Hindlimb muscle (tissue), 1 donor: Measurements from ENCODE around the gene FCHSD2. TPM values are rescaled to one million over a fixed set of nuclear protein-coding genes. Genes with fewer than 3 reads are reported as not detected.

Experiments used
- DNase-seq: peaks from one replicate; pipeline ENCODE4 v3.0.0-alpha.2; 2013
- polyA plus RNA-seq: library from polyadenylated mRNA; unstranded; fragments of 120-200 nt; gene quantifications from one replicate; pipeline ENCODE4 v1.2.1, GENCODE V29; 2013; ENCODE audit not compliant: insufficient read length

FCHSD2 gene
- polyA plus RNA-seq, 1 donor, result 27.4 TPM

DNA sequence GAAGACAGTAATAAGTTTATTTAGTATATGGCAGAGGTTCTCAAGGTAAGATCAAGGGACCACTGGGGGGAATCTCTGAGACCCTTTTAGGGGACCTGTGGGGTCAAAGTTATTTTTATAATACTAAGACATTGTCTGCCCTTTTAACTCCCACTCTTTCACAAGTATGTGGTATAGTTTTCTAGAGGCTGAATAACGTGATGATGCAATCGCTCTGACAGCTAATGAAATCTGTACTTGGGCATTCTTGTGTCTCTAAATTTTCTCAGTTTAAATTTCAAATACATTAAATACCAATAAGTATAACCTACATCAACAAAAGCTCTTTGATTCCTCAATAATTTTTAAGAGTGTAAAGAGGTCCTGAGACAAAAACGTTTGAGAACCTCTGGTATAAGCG lies 180.0 kb downstream of the FCHSD2 start:
- no peak for DNase-seq

DNA sequence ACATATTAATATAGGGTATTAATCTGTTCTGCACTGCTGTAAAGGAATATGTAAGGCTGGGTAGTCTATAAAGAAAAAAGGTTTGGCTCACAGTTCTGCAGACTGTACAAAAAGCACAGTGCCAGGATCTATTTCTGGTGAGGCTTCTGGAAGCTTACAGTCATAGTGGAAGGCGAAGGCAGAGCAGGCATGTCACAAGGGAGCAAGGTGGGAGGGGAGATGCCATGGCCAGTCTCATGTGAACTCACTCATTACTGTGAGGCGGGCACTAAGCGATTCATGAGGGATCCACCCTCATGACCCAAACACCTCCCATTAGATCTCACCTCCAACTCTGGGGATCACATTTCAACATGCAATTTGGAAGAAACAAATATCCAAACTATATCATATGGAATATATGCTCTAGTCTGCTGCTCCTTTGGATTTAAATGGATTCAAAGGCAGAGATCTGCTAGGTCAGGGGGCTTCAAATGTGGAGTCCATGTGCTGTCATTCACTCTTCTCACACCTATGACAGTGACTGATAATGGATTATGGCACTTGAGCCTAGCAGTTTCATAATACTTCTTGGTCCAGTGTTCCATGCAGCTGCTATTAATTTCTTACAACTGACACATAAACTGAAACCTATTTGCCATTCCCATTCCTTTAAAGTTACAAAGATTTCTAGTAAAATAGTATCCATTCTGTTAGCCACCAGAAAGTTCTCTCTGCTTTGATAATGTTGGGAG lies 182.0 kb downstream of the FCHSD2 start:
- DNase-seq, result no peak

GRCh38 chr11:72958791-72959190 lies 183.3 kb downstream of the FCHSD2 start:
- DNase-seq, result no peak

- no peak for DNase-seq
Observed at GRCh38 chr11:72955466-72955865, 186.7 kb downstream of the FCHSD2 start.

GRCh38 chr11:72954860-72955259 lies 187.3 kb downstream of the FCHSD2 start:
- DNase-seq, result no peak

GRCh38 chr11:72953637-72954036 lies 188.5 kb downstream of the FCHSD2 start:
- DNase-seq, result no peak

- DNase-seq, result no peak
Observed at GRCh38 chr11:72951888-72952287, 190.2 kb downstream of the FCHSD2 start.

GRCh38 chr11:72951193-72951592 lies 190.9 kb downstream of the FCHSD2 start:
- no peak for DNase-seq

DNA sequence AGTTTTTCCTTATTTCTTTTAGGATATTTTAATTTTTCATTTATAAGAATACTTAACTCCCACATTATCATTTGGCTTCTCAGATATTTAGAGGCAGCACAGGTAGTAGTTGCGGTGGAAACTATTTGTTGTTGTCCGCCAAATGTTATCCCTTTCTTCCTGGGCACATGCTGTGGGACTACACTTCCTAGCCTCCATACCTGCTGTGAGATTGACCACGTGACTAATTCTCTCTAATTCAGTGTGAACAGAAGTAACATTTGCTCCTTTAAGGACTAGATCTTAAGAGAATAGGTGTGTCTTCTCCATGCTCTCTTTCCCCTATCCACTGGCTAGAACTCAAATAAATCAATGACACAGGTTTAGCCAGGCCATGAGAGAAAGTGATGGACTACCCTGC lies 191.4 kb downstream of the FCHSD2 start:
- no peak for DNase-seq

DNA sequence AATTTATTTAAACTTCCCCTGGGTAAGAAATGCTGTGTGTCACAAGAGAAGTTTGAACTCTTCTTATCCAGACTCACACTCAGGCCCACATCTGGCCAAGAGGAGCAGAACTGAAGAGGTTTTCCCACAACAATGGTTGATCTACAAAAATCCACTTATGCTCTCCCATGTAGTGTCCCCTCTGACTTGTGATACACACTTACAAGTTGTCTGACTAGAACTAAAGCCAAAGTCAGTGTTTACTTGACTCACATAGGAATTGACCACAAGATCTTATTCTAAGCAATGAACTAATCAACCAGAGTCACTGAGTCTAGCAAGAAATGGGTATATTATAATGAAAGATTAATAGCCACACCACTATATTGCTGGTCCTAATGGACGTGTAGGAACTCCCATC lies 194.9 kb downstream of the FCHSD2 start:
- no peak for DNase-seq

GRCh38 chr11:72943664-72944063 lies 198.5 kb downstream of the FCHSD2 start:
- no peak for DNase-seq

DNA sequence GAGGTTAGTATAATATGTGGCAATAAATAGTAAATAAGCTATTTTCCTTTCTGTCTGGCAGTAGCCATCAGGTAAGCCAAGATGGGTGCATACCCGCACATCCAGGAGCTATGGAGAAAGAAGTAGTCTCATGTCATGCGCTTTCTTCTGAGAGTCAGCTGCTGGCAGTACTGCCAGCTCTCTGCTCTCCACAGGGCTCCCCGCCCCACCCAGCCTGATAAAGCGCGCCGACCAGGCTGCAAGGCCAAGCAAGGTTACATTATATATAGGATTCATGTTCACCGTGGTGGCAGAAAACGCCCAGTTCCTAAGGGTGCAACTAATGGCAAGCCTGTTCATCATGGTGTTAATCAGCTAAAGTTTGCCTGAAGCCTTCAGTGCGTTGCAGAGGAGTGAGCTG lies 201.7 kb downstream of the FCHSD2 start:
- no peak for DNase-seq

DNA sequence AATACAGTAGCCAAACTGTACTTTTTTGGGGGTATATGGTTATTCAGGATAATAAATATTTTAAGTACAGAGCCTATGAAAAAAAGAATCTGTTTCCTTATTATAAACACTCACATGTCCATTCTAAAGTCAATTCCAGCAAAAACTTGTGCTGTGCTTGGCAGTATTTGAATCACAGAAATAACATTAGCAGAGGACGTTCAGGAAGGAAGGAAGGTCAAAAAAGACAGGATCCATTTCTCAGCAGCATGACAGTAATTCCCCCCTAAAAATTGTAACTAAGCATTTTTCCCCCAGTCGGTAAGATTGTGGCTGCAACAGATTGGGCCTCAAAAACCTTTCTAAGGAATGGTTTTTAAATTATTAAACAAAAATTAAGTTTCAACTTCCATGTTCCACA lies 203.1 kb downstream of the FCHSD2 start:
- DNase-seq, result peak; percentile 13

DNA sequence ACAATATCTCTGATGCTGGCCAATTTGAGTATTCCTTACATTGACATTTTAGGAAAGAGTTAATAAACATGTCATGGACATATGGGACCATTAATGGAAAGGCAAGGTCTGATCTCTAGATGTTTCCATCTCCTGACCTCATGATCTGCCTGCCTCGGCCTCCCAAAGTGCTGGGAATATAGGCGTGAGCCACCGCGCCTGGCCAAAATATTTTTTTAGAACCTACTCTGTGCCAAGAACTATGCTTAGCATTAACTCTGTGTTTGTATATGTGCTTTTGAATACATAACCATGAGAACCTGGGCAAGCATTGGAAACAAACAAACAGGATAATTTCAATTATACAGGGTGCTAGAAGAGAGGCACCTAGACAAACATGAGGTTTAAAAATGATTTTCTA lies 204.7 kb downstream of the FCHSD2 start:
- DNase-seq, result no peak

GRCh38 chr11:72935700-72936099 lies 206.4 kb downstream of the FCHSD2 start:
- DNase-seq, result no peak

DNA sequence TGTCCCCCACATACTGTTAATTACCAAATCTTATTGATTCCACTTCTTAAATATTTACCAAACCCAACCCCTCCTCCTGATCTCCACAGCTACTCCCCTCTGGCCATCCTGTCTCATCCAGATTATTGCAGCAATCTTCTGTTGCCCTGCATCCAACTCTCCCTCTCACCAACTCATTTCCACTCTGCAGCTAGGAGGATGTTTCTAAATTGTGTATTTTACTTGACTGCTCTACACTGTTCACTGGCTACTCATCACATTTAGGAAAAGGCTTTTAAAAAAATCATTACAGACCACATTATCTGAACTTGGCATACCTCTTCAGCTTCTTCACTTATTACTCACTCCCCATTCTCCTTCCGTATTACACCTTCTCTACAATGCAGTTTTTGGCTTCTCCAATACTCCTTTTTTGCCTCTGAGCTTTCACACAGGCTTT lies 210.0 kb downstream of the FCHSD2 start:
- DNase-seq, result no peak

GRCh38 chr11:72930008-72930407 lies 212.1 kb downstream of the FCHSD2 start:
- DNase-seq, result no peak

- DNase-seq, result no peak
Observed at GRCh38 chr11:72929256-72929655, 212.9 kb downstream of the FCHSD2 start.

GRCh38 chr11:72927380-72927779 lies 214.7 kb downstream of the FCHSD2 start:
- DNase-seq, result no peak

GRCh38 chr11:72926076-72926475 lies 216.0 kb downstream of the FCHSD2 start:
- no peak for DNase-seq

- no peak for DNase-seq
Observed at GRCh38 chr11:72925656-72926055, 216.5 kb downstream of the FCHSD2 start.

DNA sequence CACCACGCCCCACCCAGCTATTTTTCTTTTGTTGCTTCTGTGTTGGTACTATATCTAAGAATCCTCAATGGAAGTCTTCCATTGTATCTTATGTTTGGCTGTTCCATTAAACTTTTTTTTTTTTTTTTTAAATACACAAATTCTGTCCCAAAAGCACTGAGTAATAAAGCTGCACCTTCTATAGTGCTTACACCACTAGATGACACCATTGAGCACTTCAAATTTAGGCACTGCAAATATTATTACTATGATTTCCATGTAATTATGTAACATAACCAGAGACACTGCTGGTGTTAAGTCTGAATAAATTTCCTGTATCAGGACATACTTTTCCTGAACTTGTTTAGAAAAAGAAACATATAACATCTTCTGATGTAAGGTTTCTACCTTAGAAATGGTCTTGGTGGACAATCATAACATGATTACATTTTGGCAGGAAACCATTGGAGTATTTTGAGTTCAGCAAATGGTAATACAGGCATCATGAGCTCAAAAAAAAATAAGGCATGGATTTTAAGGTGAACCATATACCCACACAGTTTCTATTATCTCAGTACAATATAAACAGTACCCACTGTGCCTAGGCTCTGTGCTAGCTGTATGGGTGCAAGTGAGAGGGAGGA lies 217.4 kb downstream of the FCHSD2 start:
- DNase-seq, result peak; percentile 31

GRCh38 chr11:72921028-72921716 lies 220.9 kb downstream of the FCHSD2 start:
- DNase-seq, result no peak

DNA sequence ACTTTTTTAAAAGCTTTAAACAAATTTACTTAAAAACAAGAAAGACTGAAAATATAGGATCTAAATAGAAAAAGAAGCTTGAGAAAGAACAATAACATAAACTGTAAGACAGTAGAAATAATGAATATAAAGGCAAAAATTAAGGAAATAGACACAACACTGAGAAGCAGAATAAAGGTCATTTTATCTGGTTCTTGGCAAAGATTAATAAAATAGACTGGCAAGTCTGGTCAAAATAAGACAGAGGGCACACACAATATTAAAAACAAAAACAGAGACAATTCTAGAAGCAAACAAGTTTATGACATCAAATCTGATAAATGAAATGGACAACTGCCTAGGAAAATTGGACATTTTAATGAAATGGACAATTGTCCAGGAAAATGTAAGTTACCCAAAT lies 222.1 kb downstream of the FCHSD2 start:
- no peak for DNase-seq
